Fibroblast of lung (primary cell): Measurements from ENCODE around the gene MAPKAP1.
"Not testable (repeated sequence)": the region's sequence is repeated elsewhere in the genome, so short reads cannot be mapped to it uniquely, and the experiment has no call there.

Experiments used
- CTCF ChIP-seq, 2 donors: IDR thresholded peaks in 1 of 2; conservative IDR thresholded peaks in 1 of 2; 1 replicate in 1 of 2; 2 replicates in 1 of 2; pipeline ENCODE4 v1.5.1; 2011 to 2012; ENCODE audit warnings: low read length in 2 of 2, control low read depth in 1 of 2, inconsistent platforms in 1 of 2, low read depth in 1 of 2, mild to moderate bottlenecking in 1 of 2
- EZH2 ChIP-seq: IDR thresholded peaks from 2 replicates; pipeline ENCODE4 v1.5.1; 2012; ENCODE audit warnings: low read length, control low read depth, mild to moderate bottlenecking; ENCODE audit errors: missing control alignments

GRCh38 chr9:125400232-125400631, 306.8 kb downstream of the MAPKAP1 start:
- not testable (repeated sequence) for TF ChIP-seq CTCF (conservative IDR thresholded peaks at IDR 0.05 in 1 of 2, IDR thresholded peaks at IDR 0.05 in 1 of 2; ENCODE audit: low read depth in 1 of 2, low read length in 2 of 2); EZH2
